ENCODE data around the gene NSUN7.

The NSUN7 gene

GRCh38 chr4:40733752-40734151, 16.0 kb upstream of the NSUN7 start:
- H3K4me3 ChIP-seq (ENCODE audit: low read depth, low read length) = no peak overlapping the region
- DNase-seq (ENCODE audit: low read depth) = no peak

GRCh38 chr4:40734497-40734896, 15.3 kb upstream of the NSUN7 start:
- H3K4me3 ChIP-seq (ENCODE audit: low read depth, low read length) = no peak overlapping the region
- no peak for DNase-seq (ENCODE audit: low read depth)

- peak; percentile 16 for DNase-seq (ENCODE audit: low read depth)
Measured at GRCh38 chr4:40736910-40737309, 12.8 kb upstream of the NSUN7 start.

GRCh38 chr4:40737879-40738278, 11.9 kb upstream of the NSUN7 start:
- no peak for DNase-seq (ENCODE audit: low read depth)

More at GRCh38 chr4:40736910-40737309, 12.8 kb upstream of the NSUN7 start:
- H3K4me3 ChIP-seq (ENCODE audit: low read depth, low read length) = no peak overlapping the region

GRCh38 chr4:40739347-40739746, 10.4 kb upstream of the NSUN7 start:
- no peak overlapping the region for H3K4me3 ChIP-seq (ENCODE audit: low read depth, low read length)
- DNase-seq (ENCODE audit: low read depth) = no peak

More at GRCh38 chr4:40737879-40738278, 11.9 kb upstream of the NSUN7 start:
- no peak overlapping the region for H3K4me3 ChIP-seq (ENCODE audit: low read depth, low read length)

- no peak for DNase-seq (ENCODE audit: low read depth)
- H3K4me3 ChIP-seq (ENCODE audit: low read depth, low read length) = no peak overlapping the region
Measured at GRCh38 chr4:40744218-40744617, 5.5 kb upstream of the NSUN7 start.

- DNase-seq (ENCODE audit: low read depth) = no peak
- no peak overlapping the region for H3K4me3 ChIP-seq (ENCODE audit: low read depth, low read length)
Measured at GRCh38 chr4:40745285-40745984, 4.3 kb upstream of the NSUN7 start.

GRCh38 chr4:40747207-40747835, 2.4 kb upstream of the NSUN7 start:
- DNase-seq (ENCODE audit: low read depth) = no peak

GRCh38 chr4:40750461-40751258, 905 bp downstream of the NSUN7 start:
- peak overlapping the region; percentile 43 for H3K4me3 ChIP-seq (ENCODE audit: low read depth, low read length)
- no peak for DNase-seq (ENCODE audit: low read depth)

More at GRCh38 chr4:40747207-40747835, 2.4 kb upstream of the NSUN7 start:
- H3K4me3 ChIP-seq (ENCODE audit: low read depth, low read length) = no peak overlapping the region

GRCh38 chr4:40755616-40756015, 5.9 kb downstream of the NSUN7 start:
- no peak for DNase-seq (ENCODE audit: low read depth)
- H3K4me3 ChIP-seq (ENCODE audit: low read depth, low read length) = no peak overlapping the region

GRCh38 chr4:40763228-40763716, 13.5 kb downstream of the NSUN7 start:
- DNase-seq (ENCODE audit: low read depth) = peak; percentile 59

GRCh38 chr4:40769266-40769665, 19.5 kb downstream of the NSUN7 start:
- no peak overlapping the region for H3K4me3 ChIP-seq (ENCODE audit: low read depth, low read length)
- DNase-seq (ENCODE audit: low read depth) = peak; percentile 4

More at GRCh38 chr4:40763228-40763716, 13.5 kb downstream of the NSUN7 start:
- no peak overlapping the region for H3K4me3 ChIP-seq (ENCODE audit: low read depth, low read length)

- H3K4me3 ChIP-seq (ENCODE audit: low read depth, low read length) = no peak overlapping the region
- no peak for DNase-seq (ENCODE audit: low read depth)
Measured at GRCh38 chr4:40778090-40778489, 28.3 kb downstream of the NSUN7 start.

GRCh38 chr4:40782876-40783275, 33.1 kb downstream of the NSUN7 start:
- H3K4me3 ChIP-seq (ENCODE audit: low read depth, low read length) = no peak overlapping the region
- no peak for DNase-seq (ENCODE audit: low read depth)

- DNase-seq (ENCODE audit: low read depth) = no peak
- H3K4me3 ChIP-seq (ENCODE audit: low read depth, low read length) = no peak overlapping the region
Measured at GRCh38 chr4:40785727-40786126, 36.0 kb downstream of the NSUN7 start.

GRCh38 chr4:40788331-40788730, 38.6 kb downstream of the NSUN7 start:
- no peak overlapping the region for H3K4me3 ChIP-seq (ENCODE audit: low read depth, low read length)
- no peak for DNase-seq (ENCODE audit: low read depth)

- H3K4me3 ChIP-seq (ENCODE audit: low read depth, low read length) = no peak overlapping the region
- DNase-seq (ENCODE audit: low read depth) = no peak
Measured at GRCh38 chr4:40789031-40789430, 39.3 kb downstream of the NSUN7 start.

- H3K4me3 ChIP-seq (ENCODE audit: low read depth, low read length) = no peak overlapping the region
- DNase-seq (ENCODE audit: low read depth) = no peak
Measured at GRCh38 chr4:40789771-40790170, 40.0 kb downstream of the NSUN7 start.

GRCh38 chr4:40800064-40800463, 50.3 kb downstream of the NSUN7 start:
- DNase-seq (ENCODE audit: low read depth) = no peak
- no peak overlapping the region for H3K4me3 ChIP-seq (ENCODE audit: low read depth, low read length)

- no peak overlapping the region for H3K4me3 ChIP-seq (ENCODE audit: low read depth, low read length)
- DNase-seq (ENCODE audit: low read depth) = no peak
Measured at GRCh38 chr4:40804598-40804997, 54.8 kb downstream of the NSUN7 start.
